Stimulated activated naive CD8-positive, alpha-beta T cell treated with anti-CD3 and anti-CD28 coated beads, Interleukin-15, Interleukin-2, amounts not matched to agents 100 U/mL and 50 U/mL, for 24 hours (primary cell): ENCODE results near the gene GPR3.
"Not testable (repeated sequence)": the region's sequence is repeated elsewhere in the genome, so short reads cannot be mapped to it uniquely, and the experiment has no call there.

Experiments used
- ATAC-seq: fragments of 150-1000 bp; cut with Tn5 transposase; one replicate; pipeline ENCODE4 v1.10.0; 2021
- DNase-seq: peaks from one replicate; pipeline ENCODE4 v3.0.0; 2021

The GPR3 gene

DNA sequence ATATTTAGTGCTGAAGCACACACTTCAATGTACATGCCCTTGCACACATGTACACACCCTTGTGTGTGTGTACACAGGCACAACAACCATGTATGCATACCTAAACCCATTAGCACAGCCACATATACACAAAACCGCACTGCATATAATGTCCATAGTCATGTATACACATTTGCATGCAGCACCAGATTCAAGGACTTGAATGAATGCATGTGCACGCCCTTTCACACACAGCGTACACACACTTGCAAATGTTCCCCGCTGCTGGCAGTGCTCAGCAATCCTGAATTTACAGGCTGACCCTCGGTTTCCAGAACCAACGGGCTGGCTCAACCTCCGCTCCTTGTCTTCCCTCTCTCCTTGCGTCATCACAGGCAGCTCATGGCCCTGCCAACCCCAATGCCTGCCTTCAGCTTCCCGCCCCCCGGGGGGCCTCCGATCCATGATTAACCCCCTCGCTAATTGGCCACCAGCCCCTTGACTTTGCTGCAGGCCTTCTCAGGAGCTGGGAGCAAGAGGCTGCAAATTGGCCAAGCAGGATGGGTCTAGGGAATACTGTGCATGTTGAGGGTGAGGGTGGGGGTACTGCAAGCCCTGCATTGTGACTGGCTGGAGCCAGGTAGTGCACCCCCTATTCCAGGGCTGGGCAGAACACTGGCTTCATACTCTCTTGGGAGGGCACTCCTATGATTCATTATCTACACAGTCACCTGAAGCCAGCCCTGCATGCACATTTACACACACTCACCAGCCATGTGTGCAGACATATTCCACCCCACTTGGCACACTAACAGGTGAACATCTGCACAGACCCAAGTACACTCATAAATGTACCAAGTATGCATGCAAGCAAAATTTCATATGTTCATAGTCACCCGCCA, 7.9 kb downstream of the GPR3 start:
- ATAC-seq (no peak), DNase-seq (no peak)

DNA sequence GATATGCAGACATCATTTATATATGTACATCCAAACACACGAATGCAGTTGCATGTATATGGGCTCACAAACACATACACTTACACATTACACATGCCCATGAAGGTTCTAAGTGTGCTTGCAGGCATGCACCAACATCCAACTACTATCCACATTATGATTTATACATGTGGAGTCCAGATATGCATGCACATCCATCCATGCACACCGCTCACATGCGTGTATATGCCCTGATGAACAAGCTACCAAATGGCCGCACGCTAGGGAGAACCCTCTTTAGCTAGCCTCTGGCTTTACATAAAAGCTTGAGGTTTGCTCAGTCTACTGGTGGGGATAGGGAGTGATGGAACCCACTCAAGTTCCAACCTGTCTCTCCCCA, 8.5 kb downstream of the GPR3 start:
- no peak for DNase-seq

DNA sequence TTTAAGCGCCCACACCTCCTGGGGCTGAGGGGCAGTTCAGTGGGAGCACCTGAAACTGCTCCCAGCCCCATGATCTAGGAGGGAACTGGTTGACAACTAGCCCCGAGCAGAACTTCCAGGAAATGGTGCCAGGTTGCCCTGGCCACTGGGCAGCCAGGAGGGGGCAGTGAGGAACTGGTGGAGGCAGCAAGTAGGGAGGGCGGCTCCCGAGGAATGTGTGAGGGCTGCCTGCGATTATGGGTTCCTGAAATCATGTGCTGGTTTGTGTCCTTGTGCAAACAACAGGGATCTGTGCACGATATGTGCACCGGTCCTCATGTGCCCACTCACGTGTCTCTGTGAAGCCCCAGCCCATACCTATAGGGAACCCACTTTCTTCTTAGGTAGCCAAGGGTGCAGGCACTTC, 9.9 kb downstream of the GPR3 start:
- ATAC-seq (no peak), DNase-seq (peak; percentile 37)

More for the DNA sequence above, 8.5 kb downstream of the GPR3 start:
- no peak for ATAC-seq

DNA sequence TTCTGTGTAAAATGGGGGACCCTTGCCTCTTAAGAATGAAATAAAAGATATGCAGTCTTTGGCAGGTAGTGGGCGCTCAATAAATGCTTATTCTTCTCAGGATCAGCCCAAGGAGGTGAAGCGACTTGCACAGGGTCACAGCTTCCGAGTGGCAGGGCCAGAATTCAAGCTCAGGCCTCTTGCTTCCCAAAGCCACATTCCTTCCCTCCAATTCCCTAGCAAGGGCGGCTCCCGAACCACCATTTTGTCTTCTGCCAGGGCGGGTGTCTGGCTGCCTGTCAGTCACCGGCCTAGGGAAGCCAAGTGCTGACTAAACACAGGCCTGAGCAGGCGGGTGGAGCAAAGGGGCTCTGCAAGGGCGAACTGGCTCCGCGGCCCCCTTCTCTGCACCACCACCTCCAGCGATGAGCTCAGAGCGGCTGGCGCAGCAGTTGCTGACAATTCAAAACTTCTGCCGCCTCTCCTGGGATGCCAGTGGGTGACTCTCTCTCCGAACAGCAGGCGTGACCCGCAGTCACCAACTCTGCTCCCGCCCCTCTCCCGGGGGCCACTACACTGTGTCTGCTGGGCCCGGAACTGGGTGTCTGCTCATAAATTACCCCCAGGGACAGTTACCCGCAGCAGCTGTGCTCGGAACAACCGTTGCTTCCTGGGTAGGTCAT, 10.8 kb downstream of the GPR3 start:
- ATAC-seq: peak; percentile 74
- peak; percentile 57 for DNase-seq

DNA sequence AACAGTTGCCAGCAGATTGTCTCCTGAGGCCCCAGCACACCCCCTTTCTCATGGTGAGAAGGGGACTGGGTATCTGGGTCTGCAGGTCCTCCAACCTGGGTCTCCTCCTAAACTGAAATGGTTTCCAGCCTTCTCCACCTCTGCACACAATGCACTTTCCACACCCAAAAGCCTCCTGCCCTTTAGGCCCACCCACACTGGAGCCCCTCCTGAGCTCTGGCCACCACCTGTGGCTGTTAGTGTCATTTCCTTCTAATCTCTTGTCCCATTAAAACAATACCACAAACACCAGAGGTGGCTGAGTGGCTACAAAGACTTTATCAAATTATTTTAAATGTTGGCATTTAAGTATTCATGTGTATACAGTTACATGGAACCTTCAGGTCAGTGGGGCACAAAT, 11.5 kb downstream of the GPR3 start:
- no peak for ATAC-seq
- DNase-seq: no peak

DNA sequence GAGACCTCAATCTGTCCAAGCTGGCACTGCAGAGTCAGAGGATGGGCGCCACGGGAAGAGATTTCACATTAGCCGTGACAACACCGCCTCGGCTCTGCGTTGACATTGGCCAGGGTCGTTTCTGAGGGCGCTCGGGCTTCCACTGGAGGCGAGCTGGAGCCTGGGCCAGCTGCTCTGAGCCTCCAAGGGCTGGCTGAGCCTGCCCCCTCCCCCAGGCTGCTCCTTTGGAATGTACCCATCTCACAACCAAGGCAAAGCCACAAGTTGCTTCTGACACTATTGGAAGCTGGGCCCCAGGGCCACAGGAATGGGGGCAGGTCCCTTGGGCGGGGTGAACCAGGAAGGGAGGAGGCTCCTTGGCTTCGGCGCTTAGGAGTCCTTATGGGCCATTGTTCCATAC, 12.7 kb downstream of the GPR3 start:
- DNase-seq: no peak
- ATAC-seq: no peak

DNA sequence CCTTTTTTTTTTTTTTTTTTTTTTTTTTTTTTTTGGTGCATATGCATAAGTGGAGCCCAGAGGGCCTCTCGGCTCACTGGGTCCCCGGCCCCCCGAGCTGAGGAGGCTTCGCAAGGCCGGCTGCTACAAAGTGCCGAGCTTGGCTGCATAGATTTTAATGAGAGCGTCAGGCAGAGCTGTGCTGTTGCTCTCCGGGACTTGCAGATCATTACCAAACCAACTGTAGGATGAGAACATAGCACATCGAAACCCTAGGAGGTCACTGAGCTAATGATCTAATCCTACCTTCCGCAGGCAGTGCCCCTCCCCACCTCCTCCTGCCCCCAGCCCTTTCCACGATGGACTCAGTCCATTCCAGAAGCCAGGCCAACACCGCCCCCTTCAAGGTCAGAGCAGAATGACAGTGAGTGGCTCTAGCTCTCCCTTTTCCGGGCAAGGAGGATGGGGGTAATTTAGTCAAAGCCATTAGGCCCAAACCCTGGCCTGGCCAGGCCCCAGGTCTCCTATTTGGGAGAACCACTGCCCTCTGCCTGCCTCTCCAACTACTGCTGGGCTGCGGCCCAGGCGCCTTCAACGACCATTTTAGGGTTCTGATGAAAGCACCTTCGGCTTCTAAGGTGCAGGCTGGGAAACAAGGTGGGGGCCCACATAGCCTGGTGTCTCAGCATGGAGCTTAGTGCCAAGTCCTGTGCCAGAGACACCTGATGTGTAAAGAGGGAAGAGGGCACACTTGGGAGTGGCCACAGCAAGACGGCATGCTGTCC, 13.4 kb downstream of the GPR3 start:
- not testable (repeated sequence) for DNase-seq, ATAC-seq

DNA sequence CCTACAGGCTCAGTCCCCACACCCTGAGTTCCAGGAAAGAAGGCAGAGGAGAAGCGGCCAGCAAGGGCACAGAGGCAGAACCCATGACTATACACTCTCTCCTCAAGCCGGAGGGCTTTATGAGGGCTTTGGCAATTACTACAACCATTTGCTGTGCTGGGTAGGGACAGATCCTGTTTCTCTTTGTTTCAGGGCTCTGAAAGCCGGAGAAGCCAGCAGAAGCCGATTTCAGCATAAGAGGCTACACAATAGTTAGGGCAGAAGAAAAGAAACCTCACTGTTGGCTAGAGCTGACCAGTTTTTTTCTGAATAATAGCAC, 13.9 kb downstream of the GPR3 start:
- ATAC-seq (no peak), DNase-seq (no peak)

DNA sequence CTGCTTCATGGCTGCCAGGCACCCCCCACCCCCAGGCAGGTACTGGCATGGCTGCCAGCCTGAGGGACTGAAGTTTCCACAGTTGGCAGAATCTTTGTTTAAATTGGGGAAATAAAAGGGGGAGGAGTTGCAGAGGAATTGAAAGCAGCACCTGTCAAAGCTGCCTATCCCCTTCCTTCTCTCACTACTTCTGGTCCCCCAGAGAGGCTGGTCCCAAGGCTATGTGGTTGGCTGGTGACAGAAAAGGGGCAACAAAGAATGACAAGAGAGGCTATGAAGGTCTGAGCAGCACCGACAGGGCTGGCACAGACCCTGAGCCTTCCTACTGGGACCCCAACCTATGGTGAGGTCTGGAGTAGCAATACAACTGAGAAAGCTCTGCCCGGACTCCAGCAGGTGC, 14.4 kb downstream of the GPR3 start:
- ATAC-seq: not testable (repeated sequence)

DNA sequence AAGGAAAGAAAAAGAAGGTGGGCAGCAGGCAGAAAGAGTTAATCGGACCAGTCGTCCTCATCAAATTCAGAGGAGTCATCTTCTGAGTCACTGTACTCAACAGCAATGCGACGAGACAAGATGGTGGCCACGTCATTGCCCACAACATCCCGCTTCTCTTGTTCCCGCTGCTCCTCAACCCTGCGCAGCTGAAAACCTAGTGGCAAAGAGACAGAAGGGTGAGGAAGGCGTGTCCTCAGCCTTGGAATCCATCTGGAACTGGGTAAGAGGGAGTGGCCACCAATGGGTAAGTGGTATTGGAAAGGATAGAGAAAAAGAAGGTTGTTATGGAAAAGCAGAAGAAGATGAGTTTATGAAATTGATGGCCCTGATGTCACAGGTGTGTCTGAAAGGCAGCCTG, 15.7 kb downstream of the GPR3 start:
- DNase-seq (no peak), ATAC-seq (no peak)

More for the DNA sequence above, 14.4 kb downstream of the GPR3 start:
- DNase-seq: not testable (repeated sequence)

DNA sequence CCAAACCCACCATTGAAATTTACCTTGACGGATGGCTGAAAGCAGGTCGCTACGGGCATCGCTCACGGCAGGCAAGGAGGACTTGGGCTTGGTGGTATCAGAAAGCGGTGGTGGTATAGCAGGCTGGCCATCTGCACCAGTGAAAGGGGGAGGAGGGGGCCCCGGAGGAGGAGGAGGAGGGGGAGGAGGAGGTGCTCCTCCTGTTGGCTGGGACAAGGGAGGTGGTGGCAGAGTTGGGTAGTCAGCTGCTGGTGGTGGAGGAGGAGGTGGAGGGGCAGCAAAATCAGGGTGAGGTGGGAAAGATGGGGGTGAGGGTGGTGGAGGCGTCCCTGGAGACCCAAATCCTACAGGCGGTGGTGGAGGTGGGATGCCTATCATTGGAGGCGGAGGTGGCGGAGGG, 17.2 kb downstream of the GPR3 start:
- DNase-seq: no peak
- ATAC-seq: no peak

DNA sequence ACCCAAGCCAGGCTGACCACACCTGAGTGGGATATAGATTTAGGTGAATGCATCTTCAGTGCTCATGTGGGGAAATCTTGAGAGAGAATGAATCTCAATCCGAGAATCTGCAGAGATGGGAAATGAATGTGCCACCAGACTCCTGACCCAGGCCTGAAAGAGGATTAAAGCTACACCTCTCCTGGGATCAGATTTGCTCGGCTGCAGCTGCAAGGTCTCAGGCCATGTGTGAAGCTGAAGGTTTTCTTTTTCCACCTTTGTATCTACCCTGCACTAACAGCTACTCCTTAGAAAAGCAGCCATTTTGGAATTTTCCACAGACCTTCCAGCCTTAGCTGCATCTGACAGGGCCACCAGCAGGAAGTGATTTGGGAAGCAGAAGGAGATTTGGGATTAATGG, 18.3 kb downstream of the GPR3 start:
- ATAC-seq: no peak
- no peak for DNase-seq

DNA sequence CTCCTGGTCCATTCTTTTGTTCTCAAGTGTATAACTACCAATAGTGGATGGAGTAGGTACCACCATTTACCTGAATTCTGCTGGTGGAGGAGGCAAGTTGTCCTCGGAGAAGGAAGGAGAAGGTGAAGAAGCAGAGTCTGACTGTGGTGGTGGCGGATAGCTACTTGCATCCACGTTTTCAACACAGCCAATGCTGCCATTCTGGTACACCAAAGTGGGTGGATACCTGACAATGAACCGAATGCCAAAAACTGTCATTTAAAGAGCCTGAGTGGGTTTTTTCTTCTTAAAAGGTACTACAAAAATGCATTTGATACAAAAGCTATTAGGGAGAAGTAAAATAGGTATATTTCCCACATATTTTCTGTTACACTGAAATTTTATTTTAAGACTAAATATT, 20.1 kb downstream of the GPR3 start:
- no peak for ATAC-seq
- no peak for DNase-seq

DNA sequence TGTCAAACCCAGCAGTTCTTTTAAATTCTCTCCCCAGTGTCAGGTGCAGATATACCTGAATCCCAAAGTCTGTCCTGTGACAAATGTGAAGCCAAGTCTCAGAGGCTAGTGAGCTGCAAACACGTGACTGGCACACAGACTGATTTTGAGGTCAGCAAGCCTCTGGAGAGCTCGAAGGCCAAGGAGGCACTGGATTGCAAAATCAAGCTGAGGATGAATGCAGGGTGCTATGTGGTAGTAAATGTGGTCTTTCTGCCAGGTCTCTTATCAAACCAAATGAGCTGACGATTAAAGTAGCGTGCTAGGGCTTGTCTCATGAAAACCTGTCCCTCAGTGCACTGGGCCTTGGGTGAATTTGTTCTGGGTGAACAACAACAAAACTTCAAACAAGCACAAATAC, 20.6 kb downstream of the GPR3 start:
- ATAC-seq (no peak), DNase-seq (no peak)

DNA sequence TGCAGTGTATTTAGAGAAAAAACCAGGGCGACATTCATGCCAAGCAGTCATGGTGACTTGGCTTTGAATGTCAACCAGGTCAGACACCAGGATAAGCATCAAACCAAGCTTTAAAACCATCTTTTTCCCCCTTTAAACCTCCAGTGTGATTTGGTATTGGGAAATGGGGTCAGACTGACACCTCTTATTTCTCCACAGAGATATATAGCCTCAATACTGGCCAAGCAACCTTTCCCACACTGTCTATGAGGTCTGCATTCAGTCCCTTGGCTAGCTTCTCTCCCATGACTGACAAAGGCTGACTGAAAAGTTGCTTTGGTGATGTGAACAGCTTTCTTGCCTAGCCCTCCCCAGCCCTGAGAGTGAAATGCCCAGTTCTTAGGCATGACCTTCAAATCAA, 21.7 kb downstream of the GPR3 start:
- ATAC-seq (no peak), DNase-seq (no peak)

DNA sequence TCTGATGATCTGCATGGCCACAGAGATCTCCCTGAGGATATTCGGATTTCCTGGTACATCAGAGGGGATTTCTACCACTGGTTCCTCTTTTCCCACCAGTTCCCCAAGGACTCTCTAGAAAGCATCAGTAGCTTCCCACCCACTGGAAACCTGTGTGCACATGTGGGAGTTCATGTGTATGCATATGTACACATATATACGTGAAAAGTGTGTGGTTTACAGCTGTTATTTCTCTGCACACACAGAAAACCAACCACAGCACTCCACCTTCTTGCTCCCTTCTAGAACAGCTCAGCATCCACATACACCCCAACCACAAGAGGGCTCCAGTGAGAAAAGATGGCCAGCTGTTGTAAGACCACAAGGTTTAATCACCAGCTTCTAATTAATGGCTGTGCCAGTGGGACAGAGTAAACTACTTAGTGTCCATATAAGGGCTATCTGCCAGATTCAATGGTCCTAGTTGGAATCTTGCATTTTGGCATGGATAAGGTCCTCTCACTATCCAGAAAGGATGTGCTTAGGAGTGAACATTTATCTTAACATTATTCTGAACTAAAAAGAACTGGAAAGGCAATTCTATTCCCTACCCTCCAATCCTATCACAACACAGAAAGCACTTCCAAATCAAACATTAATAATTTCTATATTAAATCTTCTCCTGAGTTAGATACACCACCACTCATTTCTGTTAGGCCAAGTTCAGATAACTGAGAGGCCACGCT, 24.1 kb downstream of the GPR3 start:
- ATAC-seq: peak; percentile 69

DNA sequence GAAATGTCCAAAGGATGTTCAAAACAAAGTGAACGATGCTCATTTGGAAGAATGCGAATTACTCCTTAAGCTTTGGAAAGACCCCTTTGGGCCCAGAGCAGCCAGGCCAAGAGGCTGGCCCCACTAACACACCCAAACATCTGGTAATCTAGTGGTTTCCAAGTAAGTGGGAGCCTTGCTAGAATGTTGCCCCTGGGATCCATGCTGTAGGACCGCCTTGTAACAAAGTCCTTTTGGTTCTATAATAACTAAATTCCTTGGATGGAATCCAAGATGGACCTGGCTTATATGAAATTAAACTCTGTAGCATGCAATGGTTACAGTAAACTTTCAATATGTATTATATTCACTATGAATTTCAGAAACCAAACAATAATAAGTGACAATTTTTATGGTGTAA, 25.3 kb downstream of the GPR3 start:
- ATAC-seq (no peak), DNase-seq (no peak)

More for the DNA sequence above, 24.1 kb downstream of the GPR3 start:
- DNase-seq: peak; percentile 47

DNA sequence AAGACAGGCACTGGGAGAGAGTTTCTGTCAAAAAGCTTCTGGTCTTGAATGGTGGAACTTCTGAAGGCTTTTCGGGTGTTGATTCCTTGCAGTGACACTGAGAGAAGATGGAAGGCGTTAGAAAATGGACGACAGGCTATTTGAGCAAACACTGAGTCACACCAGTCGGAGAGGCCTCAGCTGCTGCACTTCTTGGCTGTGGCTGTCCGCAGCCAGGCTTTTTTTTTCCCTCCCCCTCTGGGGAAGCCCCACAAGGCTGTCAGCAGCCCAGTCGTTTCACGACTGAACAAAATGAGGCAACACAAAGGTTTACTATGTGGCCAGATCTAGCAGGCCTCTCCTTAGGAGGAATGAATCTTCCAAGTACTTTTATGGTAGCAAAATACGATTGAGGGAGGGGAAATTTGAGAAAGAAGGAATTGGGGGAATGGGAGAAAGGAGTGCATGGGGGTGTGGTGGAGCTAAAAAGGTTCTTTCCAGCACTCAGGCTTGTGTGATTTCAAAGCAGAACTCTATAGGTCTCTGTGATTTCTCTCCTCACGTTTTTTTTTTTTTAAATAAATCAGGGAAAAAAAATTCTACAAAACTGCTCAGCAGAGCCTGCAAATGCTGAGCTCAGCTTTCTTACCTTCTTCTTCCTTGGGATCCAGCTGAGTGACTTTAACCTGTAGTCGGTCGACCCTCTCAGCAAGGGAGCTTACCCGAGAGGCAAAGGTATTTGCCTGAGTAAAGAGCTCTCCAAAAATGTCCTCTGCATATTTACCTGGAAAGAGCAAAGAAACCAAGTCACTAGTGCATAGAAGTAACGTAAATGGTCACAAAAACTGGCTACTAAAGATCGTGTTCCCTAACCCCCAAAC, 26.1 kb downstream of the GPR3 start:
- peak; percentile 66 for DNase-seq
- ATAC-seq: peak; percentile 91

DNA sequence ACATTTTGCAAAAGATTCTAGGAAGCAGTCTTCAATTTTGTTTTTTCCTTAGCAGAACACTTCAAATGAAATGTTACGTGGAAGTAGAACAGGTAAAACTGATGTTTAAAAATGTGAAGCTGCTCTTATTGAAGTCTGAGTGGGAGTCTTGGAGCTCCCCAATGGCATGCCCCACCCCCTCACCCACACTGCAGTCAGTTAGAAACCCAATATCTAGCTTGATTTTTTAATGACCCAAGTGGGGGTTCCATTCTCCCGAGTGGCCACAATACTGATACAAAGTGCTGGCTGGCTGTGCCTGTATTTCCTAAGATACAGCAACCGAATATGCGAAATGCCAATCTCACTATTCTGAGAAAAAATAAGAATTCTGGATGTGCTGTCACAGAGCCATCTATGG, 31.3 kb downstream of the GPR3 start:
- DNase-seq (no peak), ATAC-seq (no peak)

DNA sequence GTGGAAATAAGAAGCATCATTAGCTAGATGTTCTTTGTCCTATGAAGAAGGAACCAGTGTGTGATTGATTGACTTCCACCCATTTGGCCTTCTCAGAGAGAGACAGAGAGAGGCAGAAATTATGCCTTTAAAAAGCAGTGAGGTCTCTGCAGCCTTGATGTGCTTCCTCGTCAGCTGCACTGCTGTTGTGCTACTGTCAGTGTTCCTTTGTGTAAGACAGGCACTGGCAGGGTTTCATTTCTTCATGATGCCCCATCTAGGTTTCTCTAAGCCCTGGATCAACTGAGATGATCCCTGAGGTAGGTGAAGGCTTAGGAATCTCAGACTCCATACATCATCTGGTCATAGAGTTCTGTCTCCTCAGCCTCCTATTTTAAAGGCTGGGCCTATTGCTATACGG, 34.9 kb downstream of the GPR3 start:
- DNase-seq: no peak
- ATAC-seq: no peak

DNA sequence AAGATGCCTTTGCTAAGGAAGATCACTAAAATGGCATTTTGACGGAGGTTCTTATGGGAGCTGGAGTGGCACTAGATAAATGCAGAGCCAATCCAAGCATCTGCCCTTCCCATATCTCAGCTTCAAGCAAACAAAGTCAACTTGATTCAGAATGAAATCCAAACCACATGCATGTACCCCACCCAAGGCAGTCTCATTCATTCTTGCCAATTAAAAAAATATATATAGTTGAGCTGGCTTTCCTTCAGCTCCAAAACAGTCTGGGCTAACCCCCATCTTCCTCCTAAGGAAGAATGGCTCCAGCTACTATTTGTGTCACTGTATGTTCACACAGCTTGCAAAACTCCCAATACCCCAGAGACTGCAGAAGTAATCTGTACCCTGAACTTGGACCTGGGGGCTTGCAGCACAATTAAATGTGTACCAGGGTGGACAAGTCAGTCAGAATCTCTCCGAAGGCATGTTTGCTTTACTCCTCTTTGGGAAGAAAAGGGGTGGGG, 35.4 kb downstream of the GPR3 start:
- DNase-seq (no peak), ATAC-seq (no peak)
